Spleen (tissue), 7 donors: ENCODE measurements around the gene CABLES1.

Experiments
- CTCF ChIP-seq, 11 experiments: fragments of 200-600 bp in 7 of 11; fragments of 450-650 bp in 4 of 11; sonication (generic) in 4 of 11; IDR thresholded peaks in 8 of 11; conservative IDR thresholded peaks in 3 of 11; 1 replicate in 7 of 11; 2 replicates in 4 of 11; pipeline versions ENCODE4 v1.4.0 to v1.8.0; 2016 to 2021; ENCODE audit warnings: antibody characterized with exemption in 11 of 11, inconsistent platforms in 4 of 11, mild to moderate bottlenecking in 1 of 11
- POLR2A ChIP-seq, 3 donors: fragments of 450-650 bp; IDR thresholded peaks; one replicate each; pipeline ENCODE4 v1.5.1; 2017; ENCODE audit warnings: antibody characterized with exemption in 3 of 3, mild to moderate bottlenecking in 1 of 3
- POLR2AphosphoS5 ChIP-seq, 3 donors: sonication (generic); formaldehyde crosslinking; IDR thresholded peaks; one replicate each; pipeline ENCODE4 v1.5.1; 2017; ENCODE audit warnings: antibody characterized with exemption in 3 of 3
- donor health status: DM: no; HTN: no; CAD: no; lungs with moderate emphysema.
- donor health status: DM: no; HTN: no; CAD: no.
- donor health status: DM: no; HTN: no; CAD: no.

- TF ChIP-seq POLR2AphosphoS5 (IDR thresholded peaks at IDR 0.05) (no peak), POLR2A (IDR thresholded peaks at IDR 0.05) (no peak), CTCF (IDR thresholded peaks at IDR 0.05 in 8 of 11, conservative IDR thresholded peaks at IDR 0.05 in 3 of 11) (no peak)
These were observed 132.1 kb downstream of the CABLES1 start for GRCh38 chr18:23267447-23267776.
